Dedifferentiated amniotic fluid mesenchymal stem cell (primary cell): ENCODE results near the gene LNX1.
"Not testable (repeated sequence)": the region's sequence is repeated elsewhere in the genome, so short reads cannot be mapped to it uniquely, and the experiment has no call there.

Source experiments
- DNase-seq: peaks from one replicate; pipeline ENCODE4 v3.0.0-alpha.2; 2016; ENCODE audit errors: extremely low spot score

Gene LNX1

DNA sequence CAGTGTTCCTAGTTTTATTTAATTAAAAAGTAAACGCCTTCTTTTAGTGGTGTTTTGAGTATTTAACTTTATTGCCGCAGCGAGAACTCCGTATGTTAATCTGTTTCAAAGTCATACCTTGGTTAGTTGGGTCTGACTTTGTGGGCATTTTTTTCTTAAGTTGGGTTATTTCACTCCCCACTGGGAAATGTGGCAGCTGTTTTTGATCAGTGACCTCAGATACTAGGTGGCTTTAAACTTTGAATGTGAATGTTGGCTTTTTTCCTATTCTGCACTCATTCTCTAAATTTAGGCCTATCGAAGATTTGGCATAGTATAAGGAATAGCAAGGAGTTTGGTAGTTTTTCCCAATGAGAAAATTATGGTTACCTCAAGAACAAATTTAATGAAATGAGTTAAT is 127.9 kb downstream of the LNX1 start:
- no peak for DNase-seq

DNA sequence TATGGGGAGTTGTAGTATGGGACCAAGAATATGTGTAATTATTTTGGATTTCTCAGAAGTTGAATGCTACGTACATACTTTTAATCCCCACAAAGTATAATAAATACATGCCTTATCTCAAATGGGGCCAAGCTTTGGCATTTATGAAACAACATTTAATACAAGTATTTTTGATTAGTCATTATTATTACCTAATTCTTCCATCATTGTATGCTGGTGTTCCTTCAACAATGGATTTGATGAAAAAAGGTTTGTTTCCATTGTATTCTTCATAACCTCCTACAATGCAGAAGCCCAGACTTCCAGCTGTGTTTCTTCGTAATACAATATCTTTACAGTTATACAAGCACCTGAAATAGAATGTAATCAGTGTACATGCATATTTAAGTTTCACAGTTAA is 130.0 kb downstream of the LNX1 start:
- DNase-seq = no peak

DNA sequence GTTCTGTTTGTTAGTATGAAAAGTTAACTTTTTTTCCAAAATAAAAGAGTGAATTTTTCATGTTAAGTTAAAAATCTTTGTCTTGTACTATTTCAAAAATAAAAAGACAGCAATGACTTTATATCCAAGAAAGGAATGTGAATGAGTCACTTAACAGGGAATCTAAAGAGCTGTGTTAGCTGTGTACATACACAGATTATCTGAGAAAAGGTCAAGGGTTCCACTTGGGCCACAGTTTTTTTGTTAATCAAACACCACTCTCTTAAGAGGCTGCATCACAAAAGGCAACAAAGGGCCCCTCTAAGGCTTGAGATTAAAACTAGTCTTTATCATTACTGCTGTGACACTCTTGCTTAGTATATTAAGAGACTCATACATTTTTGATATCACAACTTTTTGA is 131.7 kb downstream of the LNX1 start:
- DNase-seq = no peak

DNA sequence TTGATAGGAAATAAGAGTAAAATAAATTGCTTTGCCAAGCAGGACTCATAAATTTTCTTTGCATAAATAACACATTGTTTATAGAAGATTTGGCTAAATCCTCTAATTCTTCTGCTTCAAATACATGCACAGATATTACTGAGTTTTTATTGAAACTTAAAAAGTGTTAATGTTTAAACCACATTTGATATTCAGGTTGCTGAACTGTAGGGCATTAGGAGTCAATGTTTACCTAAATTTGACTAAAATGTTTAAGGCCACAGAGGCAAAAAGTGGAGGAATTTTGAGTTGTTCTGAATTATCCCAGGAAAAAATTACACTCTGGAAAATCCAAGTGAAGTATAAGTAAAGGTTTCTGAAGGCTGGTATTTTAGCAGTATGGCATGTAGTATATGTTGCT is 135.1 kb downstream of the LNX1 start:
- DNase-seq = no peak

DNA sequence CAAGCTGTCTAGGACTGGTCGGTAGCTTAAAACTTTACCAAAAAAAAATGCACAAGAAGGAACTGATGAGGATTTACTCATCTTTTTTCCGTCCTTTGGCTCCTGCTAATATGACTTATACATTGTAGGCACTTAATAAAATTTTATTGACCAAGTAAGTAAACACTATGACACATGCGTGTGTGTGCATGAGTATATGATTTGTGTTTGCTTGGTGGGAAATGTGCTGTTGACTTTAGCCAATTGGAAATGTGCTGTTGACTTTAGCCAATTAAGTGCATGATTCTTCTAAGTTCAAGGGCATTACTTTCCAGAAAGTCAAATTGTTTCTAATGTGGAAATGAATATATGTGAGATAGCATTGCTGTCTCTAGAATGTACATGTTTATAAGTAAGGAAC is 135.5 kb downstream of the LNX1 start:
- no peak for DNase-seq

DNA sequence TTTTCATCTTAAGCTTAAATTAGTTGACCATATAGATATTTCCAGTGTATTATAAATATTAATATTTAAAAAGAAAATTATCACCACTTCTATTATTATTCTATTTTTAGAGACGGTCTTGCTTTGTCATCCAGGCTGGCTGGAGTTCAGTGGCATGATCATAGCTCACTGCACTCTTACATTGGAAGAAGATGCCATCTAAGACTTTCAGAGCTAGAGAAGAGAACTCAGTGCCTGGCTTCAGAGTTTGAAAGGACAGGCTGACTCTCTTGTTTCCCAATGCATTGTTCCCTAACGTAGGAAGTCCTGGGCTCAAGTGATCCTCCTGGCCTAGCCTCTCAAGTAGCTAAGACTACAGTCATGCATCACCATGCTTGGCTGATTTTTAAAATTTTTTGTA is 137.9 kb downstream of the LNX1 start:
- DNase-seq = no peak

DNA sequence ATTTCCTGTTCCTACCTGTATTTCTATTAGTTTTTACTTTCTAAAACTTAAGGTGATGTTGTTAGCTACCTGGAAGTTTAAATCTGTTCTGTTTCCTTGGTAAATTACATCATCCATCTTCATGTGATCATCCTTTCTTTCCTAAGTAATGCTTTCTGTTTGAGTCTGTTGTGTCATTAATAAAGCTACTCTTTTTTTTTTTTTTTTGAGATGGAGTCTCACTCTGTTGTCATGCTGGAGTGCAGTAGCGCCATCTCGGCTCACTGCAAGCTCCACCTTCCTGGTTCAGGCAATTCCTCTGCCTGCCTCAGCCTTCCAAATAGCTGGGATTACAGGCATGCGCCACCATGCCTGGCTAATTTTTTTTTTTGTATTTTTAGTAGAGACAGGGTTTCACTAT is 140.5 kb downstream of the LNX1 start:
- no peak for DNase-seq

DNA sequence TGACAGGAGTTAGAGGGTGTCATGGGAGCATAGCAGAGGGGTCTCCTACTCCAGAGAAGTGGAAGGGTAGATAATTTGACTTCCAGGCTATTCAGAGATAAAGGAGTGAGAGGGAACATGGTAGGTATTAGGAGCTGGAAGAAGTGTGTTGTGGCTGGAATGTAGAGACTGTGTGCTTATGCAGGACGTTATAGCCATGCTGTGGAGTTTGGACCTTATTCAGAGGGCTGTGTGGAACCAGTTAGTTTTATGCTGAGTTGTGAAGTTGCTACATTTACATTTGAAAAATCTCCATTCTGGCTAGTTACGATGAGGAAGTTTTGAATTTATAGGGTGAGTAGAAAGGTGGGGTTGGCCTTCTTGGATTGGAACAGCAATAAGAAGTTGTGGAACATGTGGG is 146.3 kb downstream of the LNX1 start:
- no peak for DNase-seq

DNA sequence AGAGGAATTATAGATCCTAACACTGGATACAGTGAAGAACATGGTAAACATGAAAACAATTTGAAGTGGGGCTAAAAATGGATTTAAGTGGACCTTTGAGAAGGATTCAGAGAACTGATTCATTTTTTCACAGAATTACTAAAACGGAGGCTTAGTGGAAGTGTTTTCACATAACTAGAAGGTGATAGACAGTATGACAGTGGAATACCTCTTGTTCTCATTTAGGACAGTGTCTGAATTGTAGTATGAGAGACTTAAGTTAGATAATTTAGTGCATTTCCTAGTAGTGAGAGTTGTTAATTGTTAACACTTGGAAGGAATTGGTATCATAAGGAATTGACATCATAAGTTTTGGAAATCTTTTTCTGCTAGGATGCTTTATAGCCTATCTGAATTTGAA is 149.7 kb downstream of the LNX1 start:
- no peak for DNase-seq

DNA sequence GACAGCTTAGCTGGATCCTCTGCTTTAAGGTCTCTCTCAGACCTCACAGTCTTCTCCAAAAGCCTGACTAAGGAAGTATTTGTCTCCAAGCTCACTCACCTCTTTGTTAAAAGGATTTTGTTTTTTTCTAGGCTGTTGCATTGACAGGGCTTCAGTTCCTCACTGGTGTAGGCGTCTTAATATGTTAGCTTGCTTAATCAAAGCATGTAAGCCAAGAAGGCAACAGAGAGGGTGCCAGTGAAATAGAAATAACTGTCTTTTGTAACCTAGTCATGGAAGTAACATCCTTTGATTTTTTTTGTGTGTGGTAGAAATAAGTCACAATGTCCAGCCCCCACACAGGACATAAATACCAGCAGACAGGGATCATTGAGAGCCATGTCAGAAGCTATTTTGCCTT is 155.0 kb downstream of the LNX1 start:
- no peak for DNase-seq

DNA sequence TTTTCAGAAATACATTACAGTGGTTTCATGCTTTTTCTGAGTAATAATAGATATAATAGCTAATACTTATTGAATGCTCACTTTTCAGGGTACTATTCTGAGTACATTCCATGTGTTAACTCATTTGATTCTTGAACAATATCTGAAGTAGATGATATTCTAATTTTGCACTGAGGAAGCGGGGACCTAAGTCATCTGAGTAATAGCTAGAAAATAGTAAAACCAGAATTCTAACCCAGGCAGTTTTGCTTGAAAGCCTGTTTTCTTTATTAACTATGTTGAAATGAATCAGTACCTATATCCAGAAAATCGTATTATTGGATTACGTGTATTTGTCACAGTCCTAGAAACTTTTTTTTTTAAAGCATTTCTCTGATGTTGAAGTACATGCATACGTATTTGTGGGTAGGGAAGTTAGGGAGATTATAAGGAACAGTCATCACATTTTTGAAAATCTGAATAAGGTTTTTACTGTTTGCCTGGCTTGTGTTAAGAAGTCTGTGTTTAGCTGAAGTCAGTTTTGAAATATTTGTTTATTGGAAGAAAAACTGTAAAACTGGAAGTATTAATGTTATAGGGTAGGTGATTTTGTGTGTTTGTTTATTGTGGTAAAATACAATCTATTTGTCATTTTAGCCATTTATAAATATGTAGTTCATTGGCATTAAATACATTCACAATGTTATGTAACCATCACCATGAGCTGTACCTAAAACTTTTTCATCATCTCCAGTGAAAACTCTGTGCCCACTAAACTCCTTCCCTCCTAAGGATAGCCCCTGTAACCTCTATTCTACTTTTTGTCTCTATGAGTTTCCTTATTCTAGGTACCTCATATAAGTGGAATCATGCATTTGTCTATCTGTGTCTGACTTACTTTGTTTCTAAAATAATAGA is 158.5 kb downstream of the LNX1 start:
- DNase-seq = no peak

DNA sequence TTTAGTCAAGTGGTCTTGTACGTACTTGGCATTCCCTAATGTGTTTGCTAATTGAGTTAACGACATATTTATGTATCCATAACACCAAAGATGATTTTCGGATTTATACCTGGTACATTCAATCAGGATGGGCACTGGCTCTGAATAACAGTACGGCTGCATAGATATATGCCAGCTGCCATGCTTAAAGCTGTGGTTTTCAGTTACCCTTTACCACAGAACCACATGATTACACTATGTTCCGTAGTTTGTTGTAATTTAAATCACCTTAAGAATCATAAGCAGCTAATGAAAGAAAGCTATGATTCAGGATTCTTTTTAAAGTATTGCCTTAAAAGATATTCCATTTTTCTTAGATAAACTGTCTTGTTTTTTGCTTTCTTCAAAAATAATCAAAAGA is 160.2 kb downstream of the LNX1 start:
- no peak for DNase-seq

DNA sequence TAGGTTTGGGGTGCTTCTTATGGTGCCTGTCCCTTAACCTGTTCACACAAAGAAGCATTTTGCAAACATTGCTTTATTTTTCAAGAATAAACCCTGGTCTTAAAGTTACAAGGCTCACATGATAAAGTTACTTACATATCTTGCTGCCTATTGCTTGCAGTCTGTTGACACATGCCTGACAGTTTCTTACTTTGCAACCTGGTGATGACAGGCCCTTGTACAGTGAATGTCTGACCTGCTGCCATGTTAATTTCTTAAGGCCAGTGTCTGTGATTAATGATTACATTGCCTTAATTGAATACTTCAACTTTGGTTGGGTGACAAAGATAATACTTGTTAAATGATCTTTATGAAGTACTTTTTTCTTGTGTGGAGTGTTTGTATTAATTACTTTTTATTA is 163.9 kb downstream of the LNX1 start:
- no peak for DNase-seq

DNA sequence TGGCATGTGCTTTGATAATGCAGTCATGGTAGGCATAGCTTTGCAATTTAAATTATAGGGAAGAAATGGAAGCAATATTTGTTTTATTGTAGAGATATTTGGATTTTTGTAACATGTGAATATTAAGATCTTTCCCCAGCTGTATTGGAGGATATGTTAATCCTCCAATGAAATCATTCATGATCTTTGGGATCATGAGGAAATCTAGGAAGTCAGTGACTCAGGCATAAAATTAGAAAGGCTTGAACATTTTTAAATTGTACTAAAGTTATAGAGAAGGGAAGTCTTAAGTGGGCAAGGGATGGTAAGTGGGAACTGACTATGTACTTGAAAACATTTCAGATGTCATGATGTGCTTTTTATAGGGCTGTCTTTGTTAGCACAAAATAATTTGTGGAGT is 167.0 kb downstream of the LNX1 start:
- DNase-seq = no peak

DNA sequence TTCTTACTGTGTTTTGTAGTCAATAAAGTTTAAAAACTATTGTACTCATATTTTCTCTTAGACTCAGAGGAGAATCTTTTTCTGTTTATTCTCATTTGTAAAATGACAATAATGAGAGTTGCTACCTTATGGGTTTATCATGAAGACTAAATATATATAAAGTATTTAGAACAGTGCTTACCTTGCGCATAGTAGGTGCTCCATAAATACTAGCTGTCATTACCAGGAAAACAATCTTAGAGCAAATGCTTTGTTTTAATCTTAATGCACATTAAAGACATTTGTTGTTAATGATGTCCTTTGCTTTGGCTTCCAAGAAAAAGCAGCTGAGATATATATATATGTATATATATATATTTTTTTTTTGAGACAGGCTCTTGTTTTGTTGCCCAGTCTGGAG is 168.9 kb downstream of the LNX1 start:
- DNase-seq = no peak

DNA sequence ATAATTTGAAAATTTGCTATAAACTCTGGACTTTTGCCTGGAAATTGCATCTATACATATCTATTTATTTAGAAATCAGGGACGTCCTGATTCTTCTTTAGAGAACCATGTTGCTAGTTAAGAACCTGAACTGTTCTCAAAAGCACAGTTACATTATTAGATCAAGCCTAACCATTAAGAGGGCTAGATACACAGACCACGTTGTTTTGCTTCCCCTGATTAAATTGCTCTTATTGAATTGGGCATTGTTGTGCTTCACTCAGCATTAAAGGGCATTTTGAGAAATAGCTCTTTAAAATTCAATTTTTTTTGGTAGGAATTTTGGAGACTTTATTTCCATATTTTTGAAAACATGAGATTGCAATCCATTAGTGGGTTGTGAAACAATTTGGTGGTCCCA is 169.5 kb downstream of the LNX1 start:
- no peak for DNase-seq

DNA sequence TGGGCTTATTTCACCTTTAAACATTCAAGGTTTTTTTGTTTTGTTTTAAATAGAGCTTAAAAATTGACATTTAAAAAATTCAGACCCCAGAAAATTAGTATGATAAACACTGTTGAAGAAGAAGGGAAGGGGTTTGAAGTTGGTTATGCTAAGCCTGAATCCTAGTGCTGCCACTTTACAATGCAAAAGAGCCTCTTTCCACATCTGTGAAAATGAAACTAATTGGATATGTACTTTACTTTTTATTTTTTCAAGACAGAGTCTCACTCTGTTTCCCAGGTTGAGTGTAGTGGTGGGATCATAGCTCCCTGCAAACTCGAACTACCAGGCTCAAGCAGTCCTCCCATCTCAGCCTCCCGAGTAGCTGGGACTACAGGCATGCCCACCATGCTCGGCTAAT is 172.1 kb downstream of the LNX1 start:
- DNase-seq = no peak

DNA sequence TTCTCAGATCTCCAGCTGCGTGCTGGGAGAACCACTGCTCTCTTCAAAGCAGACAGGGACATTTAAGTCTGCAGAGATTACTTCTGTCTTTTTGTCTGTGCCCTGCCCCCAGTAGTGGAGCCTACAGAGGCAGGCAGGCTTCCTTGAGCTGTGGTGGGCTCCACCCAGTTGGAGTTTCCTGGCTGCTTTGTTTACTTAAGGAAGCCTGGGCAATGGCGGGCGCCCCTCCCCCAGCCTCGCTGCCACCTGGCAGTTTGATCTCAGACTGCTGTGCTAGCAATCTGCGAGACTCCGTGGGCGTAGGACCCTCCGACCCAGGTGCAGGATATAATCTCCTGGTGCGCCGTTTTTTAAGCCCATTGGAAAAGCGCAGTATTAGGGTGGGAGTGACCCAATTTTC is 181.8 kb downstream of the LNX1 start:
- DNase-seq = not testable (repeated sequence)
